K562 (cell line): Measurements from ENCODE around the gene IPO7. TPM values are rescaled to one million over a fixed set of nuclear protein-coding genes. Genes with fewer than 3 reads are reported as not detected.
A peak's percentile ranks its signal among the peaks of the same experiment; 100 is the strongest.

Source experiments
- ATAC-seq: fragments of 200-7000 bp; cut with Tn5 transposase; 3 replicates; pipeline ENCODE4 v1.9.1; 2020; ENCODE audit warnings: moderate library complexity
- BruUV-seq: library from RNA; stranded (reverse); fragments of 400-500 nt; replicated peaks from 2 replicates; lab custom pipeline; 2021; lab: Mats Ljungman, UMichigan
- CTCF ChIA-PET: fragments of 300-600 bp; formaldehyde crosslinking; extraction: SDS; loops from one replicate; lab custom pipeline; 2021; ENCODE audit warnings: low intra/inter-chr PET ratio; lab: Yijun Ruan, JAX
- POLR2A ChIA-PET: fragments of 300-600, 350-650 bp; sonication (Branson Sonifier 250); formaldehyde crosslinking; extraction: SDS; loops from one replicate; lab custom pipeline; 2021; ENCODE audit warnings: antibody characterized with exemption, inconsistent platforms; lab: Yijun Ruan, JAX
- DNase-seq, 4 experiments: peaks; one replicate each; pipeline versions ENCODE4 v3.0.0 to v3.0.0-alpha.2; 2011 to 2018; ENCODE audit warnings: low spot score in 3 of 4, mixed read lengths in 3 of 4; ENCODE audit errors: extremely low read depth in 1 of 4
- FAIRE-seq: peaks from 2 replicates; lab custom pipeline; 2011; peaks lifted over from hg19 to GRCh38; lab: Jason Lieb, UNC
- H2AFZ ChIP-seq: 2 replicates; pipeline ENCODE4 v1.6.0; 2011; ENCODE audit warnings: low read depth, low read length, control low read depth, inconsistent platforms
- H3K27ac ChIP-seq: fragments of 200-600 bp; 3 replicates; pipeline ENCODE4 v1.8.0; 2011; ENCODE audit warnings: low read depth, mild to moderate bottlenecking, control low read depth, inconsistent platforms, low read length, moderate library complexity, mixed read lengths; ENCODE audit errors: extremely low read depth
- H3K27me3 ChIP-seq, 2 experiments: fragments of 300-600 bp in 1 of 2; 2 replicates in 1 of 2; 3 replicates in 1 of 2; pipeline versions ENCODE4 v1.6.0 to v1.8.0; 2011; ENCODE audit warnings: inconsistent platforms in 2 of 2, low read length in 2 of 2, mild to moderate bottlenecking in 1 of 2, mixed read lengths in 1 of 2, moderate library complexity in 1 of 2; ENCODE audit not compliant: control insufficient read depth in 2 of 2, insufficient read depth in 2 of 2
- H3K36me3 ChIP-seq: fragments of 300-600 bp; 3 replicates; pipeline ENCODE4 v1.8.0; 2011; ENCODE audit warnings: mild to moderate bottlenecking, low read length, inconsistent platforms; ENCODE audit not compliant: control insufficient read depth, insufficient read depth
- H3K4me1 ChIP-seq, 2 experiments: fragments of 200-600 bp in 1 of 2; replicated peaks in 1 of 2; 2 replicates in 1 of 2; 3 replicates in 1 of 2; pipeline versions ENCODE4 v1.5.1 to v1.8.0; 2011; ENCODE audit warnings: inconsistent platforms in 2 of 2, low read length in 2 of 2, mild to moderate bottlenecking in 1 of 2, mixed read lengths in 1 of 2, moderate library complexity in 1 of 2; ENCODE audit not compliant: control insufficient read depth in 2 of 2, insufficient read depth in 2 of 2
- H3K4me2 ChIP-seq: 2 replicates; pipeline ENCODE4 v1.6.1; 2011; ENCODE audit warnings: low read length, control low read depth, inconsistent platforms, mixed read lengths; ENCODE audit not compliant: insufficient read depth
- H3K4me3 ChIP-seq: fragments of 200-600 bp; sonication (generic), shearing (Covaris generic); 2 replicates; pipeline ENCODE4 v1.5.1; 2016; ENCODE audit warnings: control low read depth, inconsistent platforms
- H3K79me2 ChIP-seq: fragments of 200-600 bp; 3 replicates; pipeline ENCODE4 v1.8.0; 2011; ENCODE audit warnings: low read length, inconsistent platforms; ENCODE audit not compliant: control insufficient read depth, insufficient read depth
- H3K9ac ChIP-seq, 2 experiments: 2 replicates each; pipeline versions ENCODE4 v1.6.0 to v1.6.1; 2011; ENCODE audit warnings: low read depth in 2 of 2, low read length in 2 of 2, control low read depth in 1 of 2, inconsistent platforms in 1 of 2, mild to moderate bottlenecking in 1 of 2, mixed read lengths in 1 of 2; ENCODE audit not compliant: insufficient read depth in 1 of 2
- H3K9me1 ChIP-seq: one replicate; pipeline ENCODE4 v1.6.0; 2011; ENCODE audit warnings: inconsistent platforms, mild to moderate bottlenecking, low read length, moderate library complexity; ENCODE audit not compliant: control insufficient read depth, insufficient read depth
- H3K9me3 ChIP-seq: replicated peaks from 2 replicates; pipeline ENCODE4 v1.5.1; 2011; ENCODE audit warnings: low read depth, low read length, inconsistent platforms; ENCODE audit not compliant: control insufficient read depth, insufficient read depth
- H4K20me1 ChIP-seq: replicated peaks from 2 replicates; pipeline ENCODE4 v1.6.1; 2011; ENCODE audit warnings: low read length, inconsistent platforms, mixed read lengths; ENCODE audit not compliant: control insufficient read depth, insufficient read depth
- MGA ChIP-seq: fragments of 450-650 bp; IDR thresholded peaks from 2 replicates; pipeline ENCODE4 v1.6.1; 2016; ENCODE audit warnings: mild to moderate bottlenecking, moderate library complexity
- MITF ChIP-seq: IDR thresholded peaks from 2 replicates; pipeline ENCODE4 v1.6.1; 2014; ENCODE audit warnings: antibody characterized with exemption
- PHF21A ChIP-seq: fragments of 450-650 bp; IDR thresholded peaks from 2 replicates; pipeline ENCODE4 v1.6.1; 2017; ENCODE audit warnings: low read depth, borderline replicate concordance
- POLR2H ChIP-seq: IDR thresholded peaks from 2 replicates; pipeline ENCODE4 v1.6.1; 2016; ENCODE audit warnings: missing genetic modification characterization, low read depth, mild to moderate bottlenecking, control low read depth, missing compliant biosample characterization, moderate library complexity
- SP1 ChIP-seq: sonication (generic); formaldehyde crosslinking; IDR thresholded peaks from 2 replicates; pipeline ENCODE4 v1.8.1; 2022; ENCODE audit warnings: mild to moderate bottlenecking, missing genetic modification reagents
- ZBED1 ChIP-seq: IDR thresholded peaks from 2 replicates; pipeline ENCODE4 v1.6.1; 2014
- ZNF3 ChIP-seq: fragments of 250-450 bp; sonication (Bioruptor Pico); IDR thresholded peaks from 2 replicates; pipeline ENCODE4 v1.5.0; 2021; ENCODE audit warnings: mild to moderate bottlenecking, moderate library complexity
- ZNF311 ChIP-seq: fragments of 250-450 bp; sonication (Bioruptor Pico); IDR thresholded peaks from 2 replicates; pipeline ENCODE4 v1.4.0; 2020; ENCODE audit warnings: mild to moderate bottlenecking, moderate library complexity
- WGBS: fragments of 100-300 bp; shearing (Covaris generic); methylation state at CpG from one replicate; pipeline ENCODE4 v1.1.6; 2016; ENCODE audit warnings: low coverage, mixed read lengths; ENCODE audit not compliant: insufficient coverage; ENCODE audit errors: missing lambda C conversion rate; 5-methylcytosine and 5-hydroxymethylcytosine counted together
- in situ Hi-C: fragments of 300-500 bp; cut with MboI; formaldehyde crosslinking; loops from 4 replicates; pipeline ENCODE4 v1.15.0; 2018; ENCODE audit warnings: inconsistent platforms, mixed read lengths
- intact Hi-C: fragments of 100-400 bp; cut with micrococcal nuclease; formaldehyde crosslinking; loops from 2 replicates; pipeline ENCODE4 v1.14.2; 2022
- polyA plus RNA-seq, 8 experiments: library from polyadenylated mRNA; depleted of rRNA in 4 of 8; stranded (reverse) in 5 of 8; unstranded in 3 of 8; fragments of >200 nt; fragmentation: Nextera tagmentation in 2 of 8; fragmentation: Illumina TruSeq in 1 of 8; extraction: Ambion mirVana in 2 of 8; extraction: Trizol in 1 of 8; gene quantifications; 2 replicates each; pipeline versions ENCODE4 v1.2.1 to v1.2.3, GENCODE V29; 2011 to 2014; ENCODE audit warnings: inconsistent platforms in 1 of 8, missing spikeins in 1 of 8
- total RNA-seq, 7 experiments: library from RNA; depleted of rRNA in 6 of 7; stranded (reverse); fragments of >200 nt in 6 of 7; fragmentation: Illumina TruSeq in 2 of 7; extraction: Trizol in 2 of 7; gene quantifications; 2 replicates each; pipeline versions ENCODE4 v1.2.1 to v1.2.3, GENCODE V29; 2011 to 2021; ENCODE audit warnings: low replicate concordance in 1 of 7

IPO7 gene
- total and polyA plus RNA-seq, 9 of the 15 experiments (the other 6 are each of a cell fraction or from before 2014, with no cell fraction given): 23.6 to 138 (median 110) TPM

- in situ Hi-C loops (no loop called here), intact Hi-C loops (loop anchor here (5.0 to 10.0 kb wide), 2 partner anchors 114 to 152 kb away; partner anchors contain the start of gene WEE1)
- H3K9me1 ChIP-seq: no peaks in the 10 kb centered on the region
- peak within 1 kb of the TSS; percentile 96 to 100 for H3K9ac ChIP-seq
- ATAC-seq (peak; percentile 90), DNase-seq (peak; percentile 90 to 100 (median 95)), FAIRE-seq (peak; percentile 97)
- ChIA-PET CTCF (interaction anchor here (0.7 kb wide), 1 partner anchor 63 kb away, joined by 3 read pairs; no protein-coding TSS in a partner anchor), POLR2A (interaction anchor here (0.6 to 4.6 kb wide), 60 partner anchors 9 to 396 kb away, joined by 3 to 45 read pairs (median 5); partner anchors contain the start of genes DENND5A, IPO7, TMEM41B and WEE1)
- H3K27me3 ChIP-seq: no peaks in the 10 kb centered on the region
- peaks cover 54% of the 10 kb centered on the region for H3K79me2 ChIP-seq
- H2AFZ ChIP-seq: peak within 1 kb of the TSS; percentile 70
- peak within 1 kb of the TSS; percentile 99 for H3K27ac ChIP-seq
- 1% methylated on average over 40 of the region's 45 CpGs for WGBS
- peak within 1 kb of the TSS; percentile 80 for H3K4me3 ChIP-seq
- H4K20me1 ChIP-seq: no peaks in the 10 kb centered on the region
- H3K4me2 ChIP-seq: peak within 1 kb of the TSS; percentile 92
- H3K4me1 ChIP-seq: peaks cover 13 to 15% of the 10 kb centered on the region in 2 experiments; a peak in 4 of 5 replicates
- H3K36me3 ChIP-seq: 0 out of 3 replicates have a peak, but pooled peaks cover 2% of the 10 kb centered on the region
- H3K9me3 ChIP-seq: no peaks in the 10 kb centered on the region
- BruUV-seq: no TSS peak
- 0 out of 2 replicates have a peak, but pooled peaks have one; percentile 35 for TF ChIP-seq MITF
- no peak for TF ChIP-seq ZNF3
- no peak for TF ChIP-seq PHF21A
- TF ChIP-seq ZBED1: no peak
- peak; percentile 64; the same call in 1 of the 2 replicates for TF ChIP-seq ZNF311 (CRISPR knock-in tag)
- TF ChIP-seq POLR2H: 0 out of 2 replicates have a peak, but pooled peaks have one; percentile 63
- peak; percentile 52 for TF ChIP-seq MGA
- peak; percentile 99 for TF ChIP-seq SP1 (CRISPR knock-in tag)
These were observed 76.0 kb downstream of the IPO7 start, which contains the start of gene ZNF143 for GRCh38 chr11:9460322-9461062. Gene ZNF143 (plus strand): TSS chr11:9461012. CDS start chr11:9471309, 10,297 bp downstream.
